Loucy (cell line): ENCODE results near the gene CSRP1.
A peak's percentile ranks its signal among the peaks of the same experiment; 100 is the strongest.

Source experiments
- H2AFZ ChIP-seq: fragments of 200-600 bp; sonication (generic); 2 replicates; pipeline ENCODE4 v1.6.0; 2016; ENCODE audit warnings: antibody characterized with exemption, mild to moderate bottlenecking, low read length, moderate library complexity
- H3F3A ChIP-seq: fragments of 200-600 bp; 2 replicates; pipeline ENCODE4 v1.6.0; 2016; ENCODE audit warnings: antibody characterized with exemption, low read depth, mild to moderate bottlenecking
- H3K27me3 ChIP-seq: fragments of 200-600 bp; sonication (generic); 2 replicates; pipeline ENCODE4 v1.6.1; 2014; ENCODE audit warnings: low read length, mild to moderate bottlenecking; ENCODE audit not compliant: insufficient read depth, poor library complexity, severe bottlenecking
- H3K36me3 ChIP-seq: fragments of 200-600 bp; sonication (generic); 2 replicates; pipeline ENCODE4 v1.6.1; 2016; ENCODE audit warnings: low read length; ENCODE audit not compliant: insufficient read depth
- H3K4me1 ChIP-seq: fragments of 200-600 bp; sonication (generic); 2 replicates; pipeline ENCODE4 v1.5.1; 2014; ENCODE audit warnings: low read length, mild to moderate bottlenecking; ENCODE audit not compliant: insufficient read depth, poor library complexity, severe bottlenecking
- H3K4me2 ChIP-seq: fragments of 200-600 bp; sonication (generic); 2 replicates; pipeline ENCODE4 v1.6.0; 2014; ENCODE audit warnings: antibody characterized with exemption, low read length, low read depth, mild to moderate bottlenecking; ENCODE audit not compliant: poor library complexity, severe bottlenecking
- H3K4me3 ChIP-seq: fragments of 200-600 bp; sonication (generic); 2 replicates; pipeline ENCODE4 v1.5.1; 2014; ENCODE audit warnings: low read length, mild to moderate bottlenecking, mixed read lengths; ENCODE audit not compliant: poor library complexity, severe bottlenecking
- H3K79me2 ChIP-seq: fragments of 200-600 bp; sonication (generic); 2 replicates; pipeline ENCODE4 v1.6.1; 2014; ENCODE audit warnings: low read length; ENCODE audit not compliant: insufficient read depth
- H3K9ac ChIP-seq: fragments of 200-600 bp; sonication (generic); 2 replicates; pipeline ENCODE4 v1.6.0; 2014; ENCODE audit warnings: mild to moderate bottlenecking, low read depth, low read length, moderate library complexity; ENCODE audit not compliant: poor library complexity, severe bottlenecking
- H3K9me2 ChIP-seq: fragments of 200-600 bp; sonication (generic); replicated peaks from 2 replicates; pipeline ENCODE4 v1.6.1; 2016; ENCODE audit warnings: low read depth, low read length, mixed read lengths
- H3K9me3 ChIP-seq: fragments of 200-600 bp; sonication (generic); 2 replicates; pipeline ENCODE4 v1.6.1; 2014; ENCODE audit warnings: mild to moderate bottlenecking, antibody characterized with exemption, low read length, low read depth; ENCODE audit not compliant: insufficient read depth
- H4K20me1 ChIP-seq: fragments of 200-600 bp; sonication (generic); 2 replicates; pipeline ENCODE4 v1.6.0; 2014; ENCODE audit warnings: antibody characterized with exemption, low read length, mild to moderate bottlenecking; ENCODE audit not compliant: insufficient read depth, poor library complexity, severe bottlenecking
- EZH2phosphoT487 ChIP-seq: fragments of 200-600 bp; IDR thresholded peaks from 2 replicates; pipeline ENCODE4 v1.6.1; 2018; ENCODE audit warnings: antibody characterized with exemption, mild to moderate bottlenecking, moderate library complexity, borderline replicate concordance
- TF ChIP-seq, protein P1 (sequence below): fragments of 200-600 bp; sonication (generic); conservative IDR thresholded peaks from 2 replicates; pipeline ENCODE4 v1.5.1; 2014; ENCODE audit warnings: mild to moderate bottlenecking, antibody characterized with exemption, low read length

CSRP1 gene

GRCh38 chr1:201542309-201543035, 35.5 kb upstream of the CSRP1 start:
- Histone ChIP-seq H3K4me2 (no peak overlapping the region), H3F3A (no peaks in the 10 kb centered on the region), H4K20me1 (no peaks in the 10 kb centered on the region), H2AFZ (no peak overlapping the region), H3K36me3 (no peaks in the 10 kb centered on the region), H3K4me3 (no peak overlapping the region), H3K4me1 (peaks cover 11% of the 10 kb centered on the region), H3K9me2 (no peaks in the 10 kb centered on the region), H3K79me2 (no peaks in the 10 kb centered on the region), H3K27me3 (peaks cover 29% of the 10 kb centered on the region), H3K9me3 (no peaks in the 10 kb centered on the region), H3K9ac (no peak overlapping the region)
- TF ChIP-seq, protein P1, sequence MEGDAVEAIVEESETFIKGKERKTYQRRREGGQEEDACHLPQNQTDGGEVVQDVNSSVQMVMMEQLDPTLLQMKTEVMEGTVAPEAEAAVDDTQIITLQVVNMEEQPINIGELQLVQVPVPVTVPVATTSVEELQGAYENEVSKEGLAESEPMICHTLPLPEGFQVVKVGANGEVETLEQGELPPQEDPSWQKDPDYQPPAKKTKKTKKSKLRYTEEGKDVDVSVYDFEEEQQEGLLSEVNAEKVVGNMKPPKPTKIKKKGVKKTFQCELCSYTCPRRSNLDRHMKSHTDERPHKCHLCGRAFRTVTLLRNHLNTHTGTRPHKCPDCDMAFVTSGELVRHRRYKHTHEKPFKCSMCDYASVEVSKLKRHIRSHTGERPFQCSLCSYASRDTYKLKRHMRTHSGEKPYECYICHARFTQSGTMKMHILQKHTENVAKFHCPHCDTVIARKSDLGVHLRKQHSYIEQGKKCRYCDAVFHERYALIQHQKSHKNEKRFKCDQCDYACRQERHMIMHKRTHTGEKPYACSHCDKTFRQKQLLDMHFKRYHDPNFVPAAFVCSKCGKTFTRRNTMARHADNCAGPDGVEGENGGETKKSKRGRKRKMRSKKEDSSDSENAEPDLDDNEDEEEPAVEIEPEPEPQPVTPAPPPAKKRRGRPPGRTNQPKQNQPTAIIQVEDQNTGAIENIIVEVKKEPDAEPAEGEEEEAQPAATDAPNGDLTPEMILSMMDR, result no peak
- no peak for TF ChIP-seq EZH2phosphoT487

DNA sequence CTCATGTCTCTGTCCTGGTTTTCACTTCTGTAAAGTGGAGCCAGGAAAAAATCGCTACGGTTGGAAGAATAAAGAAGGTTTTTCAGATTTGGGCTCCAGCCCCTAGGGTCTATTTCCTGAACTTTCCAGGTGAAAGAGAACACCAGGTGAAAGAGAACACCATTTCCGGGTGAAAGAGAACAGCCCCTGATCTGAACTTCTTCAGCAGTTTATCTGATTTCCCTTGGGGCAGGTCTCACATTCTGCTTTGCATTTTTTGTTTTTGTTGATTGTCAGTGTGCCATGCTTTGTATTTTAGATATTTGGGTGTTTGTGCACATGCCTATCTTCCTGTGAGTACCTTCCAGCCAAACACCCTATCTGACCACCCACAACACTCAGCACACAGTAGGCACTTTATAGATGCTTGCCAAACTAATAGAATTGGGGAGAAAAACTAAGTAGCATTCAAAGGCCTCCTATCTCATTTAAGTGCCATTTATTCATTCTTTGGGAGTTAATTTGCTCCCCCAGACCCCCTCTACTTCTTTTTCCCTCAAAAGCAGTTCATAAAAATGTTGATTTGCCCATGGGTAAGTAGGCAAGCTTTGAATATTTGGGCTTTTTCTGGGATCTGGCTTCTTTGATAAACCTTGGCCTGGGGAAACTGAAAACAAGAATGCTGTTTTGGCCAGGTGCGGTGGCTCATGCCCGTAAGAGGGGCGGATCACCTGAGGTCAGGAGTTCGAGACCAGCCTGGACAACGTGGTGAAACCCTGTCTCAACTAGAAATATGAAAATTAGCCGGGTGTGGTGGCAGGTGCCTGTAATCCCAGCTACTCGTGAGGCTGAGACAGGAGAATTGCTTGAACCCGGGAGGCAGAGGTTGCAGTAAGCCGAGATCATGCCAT, 34.2 kb upstream of the CSRP1 start:
- no peak overlapping the region for H3K4me3 ChIP-seq
- peaks cover 11% of the 10 kb centered on the region for H3K4me1 ChIP-seq
- no peak overlapping the region for H3K9ac ChIP-seq
- no peaks in the 10 kb centered on the region for H3K9me2 ChIP-seq
- no peak overlapping the region for H2AFZ ChIP-seq
- H3K9me3 ChIP-seq, result no peaks in the 10 kb centered on the region
- H3K27me3 ChIP-seq, result peaks cover 29% of the 10 kb centered on the region
- TF ChIP-seq, protein P1, result no peak
- TF ChIP-seq EZH2phosphoT487, result no peak
- H3K79me2 ChIP-seq, result no peaks in the 10 kb centered on the region
- H3F3A ChIP-seq, result no peaks in the 10 kb centered on the region
- H4K20me1 ChIP-seq, result no peaks in the 10 kb centered on the region
- H3K4me2 ChIP-seq, result peak overlapping the region; percentile 77
- H3K36me3 ChIP-seq, result no peaks in the 10 kb centered on the region

DNA sequence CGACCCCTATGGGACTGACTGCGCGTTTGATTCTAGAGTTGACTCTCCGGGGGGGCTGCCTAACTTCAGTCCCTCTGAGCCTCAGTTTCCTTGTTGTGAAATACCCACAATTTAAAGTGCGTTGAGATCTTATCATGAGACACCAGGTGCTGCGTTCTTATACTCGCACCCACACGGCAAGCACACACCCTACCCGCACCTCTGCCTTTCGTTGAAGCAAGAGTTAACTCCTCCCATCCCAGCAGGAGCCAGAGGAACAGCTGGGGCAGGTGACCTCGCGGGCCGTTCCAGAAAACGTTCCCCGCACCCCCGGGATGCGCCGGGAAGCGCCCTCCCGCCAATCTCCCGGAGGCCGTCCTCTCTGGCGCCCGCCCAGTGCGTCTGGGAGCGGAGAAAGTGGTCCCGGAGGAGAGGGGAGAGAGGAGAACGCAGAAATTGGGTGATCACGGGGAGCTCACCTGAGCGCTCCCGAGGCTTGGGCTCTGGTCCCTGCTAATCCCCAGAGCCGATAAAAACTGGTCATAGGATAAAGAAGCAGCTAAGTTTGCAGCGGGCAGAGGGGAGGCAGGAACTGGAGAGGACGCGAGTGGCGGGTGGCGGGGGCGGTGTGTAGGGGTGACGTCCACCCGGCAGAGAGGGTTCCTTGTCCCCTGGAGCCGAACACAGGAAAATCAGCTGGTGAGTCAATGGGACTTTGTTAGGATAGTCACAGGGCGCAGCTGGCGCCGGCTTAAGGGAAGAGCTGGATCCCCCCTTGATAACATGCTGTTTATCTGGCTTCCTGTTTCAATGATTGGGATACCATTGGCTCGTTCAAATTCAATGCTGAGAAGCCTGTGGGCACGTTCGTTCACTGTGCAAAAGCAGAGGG, 32.9 kb upstream of the CSRP1 start:
- TF ChIP-seq, protein P1, result no peak
- no peak for TF ChIP-seq EZH2phosphoT487
- Histone ChIP-seq H3K79me2 (no peaks in the 10 kb centered on the region), H3K4me2 (peak overlapping the region; percentile 77), H3F3A (no peaks in the 10 kb centered on the region), H3K9me3 (no peaks in the 10 kb centered on the region), H4K20me1 (no peaks in the 10 kb centered on the region), H3K4me1 (peaks cover 8% of the 10 kb centered on the region), H3K9me2 (no peaks in the 10 kb centered on the region), H3K4me3 (peak overlapping the region; percentile 78), H3K27me3 (peaks cover 29% of the 10 kb centered on the region), H3K36me3 (no peaks in the 10 kb centered on the region), H2AFZ (peak overlapping the region; percentile 88), H3K9ac (peak overlapping the region; percentile 60)
